NB4 (cell line): ENCODE results near the gene NUMB.

Experiments
- DNase-seq: peaks from one replicate; pipeline ENCODE4 v3.0.0; 2010; ENCODE audit warnings: low read depth
- H3K4me3 ChIP-seq: one replicate; pipeline ENCODE4 v1.5.1; 2011; ENCODE audit warnings: mild to moderate bottlenecking, low read depth, low read length, moderate library complexity
- MYC ChIP-seq: IDR thresholded peaks from 2 replicates; pipeline ENCODE4 v1.6.1; 2011; ENCODE audit warnings: low read depth, low read length
- POLR2A ChIP-seq: IDR thresholded peaks from 2 replicates; pipeline ENCODE4 v1.6.1; 2011; ENCODE audit warnings: mild to moderate bottlenecking; ENCODE audit not compliant: insufficient read length; ENCODE audit errors: extremely low read depth
- TF ChIP-seq, protein P1 (sequence below): IDR thresholded peaks from one replicate; pipeline ENCODE4 v1.5.1; 2012; ENCODE audit warnings: low read depth, low read length
- TF ChIP-seq, protein P2 (sequence below): IDR thresholded peaks from 2 replicates; pipeline ENCODE4 v1.6.1; 2011; ENCODE audit warnings: low read depth, low read length

Gene NUMB

DNA sequence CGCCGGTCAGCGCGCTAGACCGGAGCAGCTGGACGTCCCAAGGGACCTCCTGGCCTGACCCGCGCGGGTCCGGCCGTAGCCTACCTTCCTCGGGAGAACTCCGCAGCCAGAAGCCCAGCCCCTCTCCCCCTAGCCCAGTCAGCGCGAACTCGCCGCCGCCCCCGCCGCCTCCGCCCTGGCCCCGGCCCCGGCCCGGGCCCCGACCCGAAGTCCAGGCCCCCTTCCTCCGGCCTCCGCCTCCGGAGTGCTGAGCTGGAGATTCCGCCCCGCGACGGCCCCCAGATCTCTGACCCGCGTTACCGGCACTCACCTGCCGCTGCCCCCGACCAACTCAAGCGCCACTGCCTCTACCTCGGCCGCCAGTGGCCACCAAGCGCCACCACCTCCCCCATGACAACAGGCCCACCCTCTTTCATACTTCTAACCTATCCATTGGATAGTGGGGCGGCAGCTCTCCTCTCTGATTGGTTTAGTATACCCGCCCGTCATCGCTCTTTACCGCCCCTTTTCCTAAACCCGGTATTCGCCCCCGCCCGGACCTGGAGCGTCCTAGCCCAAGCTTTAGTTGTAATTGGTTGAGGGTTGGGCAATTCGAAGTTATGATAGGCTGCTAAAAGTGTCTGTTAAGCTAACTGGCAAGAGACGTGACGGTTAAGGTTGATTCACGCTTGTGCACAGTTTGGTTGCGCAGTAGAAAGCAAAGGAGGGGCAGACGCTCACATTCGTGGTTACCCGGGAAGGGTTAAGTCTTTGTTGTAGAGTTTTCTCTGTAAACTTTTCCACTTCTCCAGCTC lies at the start of gene NUMB:
TSS of gene NUMB (minus strand) at position 364 of the 794 bp plus-strand sequence. CDS start 102,795 bp downstream, outside the sequence.
- TF ChIP-seq, protein P1, sequence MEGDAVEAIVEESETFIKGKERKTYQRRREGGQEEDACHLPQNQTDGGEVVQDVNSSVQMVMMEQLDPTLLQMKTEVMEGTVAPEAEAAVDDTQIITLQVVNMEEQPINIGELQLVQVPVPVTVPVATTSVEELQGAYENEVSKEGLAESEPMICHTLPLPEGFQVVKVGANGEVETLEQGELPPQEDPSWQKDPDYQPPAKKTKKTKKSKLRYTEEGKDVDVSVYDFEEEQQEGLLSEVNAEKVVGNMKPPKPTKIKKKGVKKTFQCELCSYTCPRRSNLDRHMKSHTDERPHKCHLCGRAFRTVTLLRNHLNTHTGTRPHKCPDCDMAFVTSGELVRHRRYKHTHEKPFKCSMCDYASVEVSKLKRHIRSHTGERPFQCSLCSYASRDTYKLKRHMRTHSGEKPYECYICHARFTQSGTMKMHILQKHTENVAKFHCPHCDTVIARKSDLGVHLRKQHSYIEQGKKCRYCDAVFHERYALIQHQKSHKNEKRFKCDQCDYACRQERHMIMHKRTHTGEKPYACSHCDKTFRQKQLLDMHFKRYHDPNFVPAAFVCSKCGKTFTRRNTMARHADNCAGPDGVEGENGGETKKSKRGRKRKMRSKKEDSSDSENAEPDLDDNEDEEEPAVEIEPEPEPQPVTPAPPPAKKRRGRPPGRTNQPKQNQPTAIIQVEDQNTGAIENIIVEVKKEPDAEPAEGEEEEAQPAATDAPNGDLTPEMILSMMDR = no peak
- peak; percentile 83 for TF ChIP-seq POLR2A
- H3K4me3 ChIP-seq = peak within 1 kb of the TSS; percentile 75
- DNase-seq = peak; percentile 100

DNA sequence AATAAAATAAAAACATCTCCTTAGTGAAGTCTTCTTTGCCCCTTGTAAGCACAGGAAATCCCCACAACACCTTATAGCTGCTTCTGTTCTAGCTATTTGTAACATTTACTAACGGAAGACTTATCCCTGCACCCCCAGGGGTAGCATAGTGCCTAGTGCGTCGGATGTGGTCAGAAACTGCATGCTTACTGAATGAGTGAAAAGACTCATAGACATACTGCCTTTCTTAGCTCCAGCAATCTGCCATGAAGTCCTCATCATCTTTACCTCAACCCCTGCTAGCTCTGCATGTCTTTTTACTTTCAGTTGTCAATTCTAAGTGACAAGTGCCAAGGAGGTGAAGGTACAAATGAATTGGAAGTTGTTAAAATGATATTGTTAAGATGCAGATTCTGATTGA lies 45.3 kb upstream of the NUMB start:
- TF ChIP-seq, protein P1 = no peak
- no peak for TF ChIP-seq MYC
- TF ChIP-seq POLR2A = no peak
- TF ChIP-seq, protein P2, sequence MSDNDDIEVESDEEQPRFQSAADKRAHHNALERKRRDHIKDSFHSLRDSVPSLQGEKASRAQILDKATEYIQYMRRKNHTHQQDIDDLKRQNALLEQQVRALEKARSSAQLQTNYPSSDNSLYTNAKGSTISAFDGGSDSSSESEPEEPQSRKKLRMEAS = no peak
- no peak overlapping the region for H3K4me3 ChIP-seq
- no peak for DNase-seq

DNA sequence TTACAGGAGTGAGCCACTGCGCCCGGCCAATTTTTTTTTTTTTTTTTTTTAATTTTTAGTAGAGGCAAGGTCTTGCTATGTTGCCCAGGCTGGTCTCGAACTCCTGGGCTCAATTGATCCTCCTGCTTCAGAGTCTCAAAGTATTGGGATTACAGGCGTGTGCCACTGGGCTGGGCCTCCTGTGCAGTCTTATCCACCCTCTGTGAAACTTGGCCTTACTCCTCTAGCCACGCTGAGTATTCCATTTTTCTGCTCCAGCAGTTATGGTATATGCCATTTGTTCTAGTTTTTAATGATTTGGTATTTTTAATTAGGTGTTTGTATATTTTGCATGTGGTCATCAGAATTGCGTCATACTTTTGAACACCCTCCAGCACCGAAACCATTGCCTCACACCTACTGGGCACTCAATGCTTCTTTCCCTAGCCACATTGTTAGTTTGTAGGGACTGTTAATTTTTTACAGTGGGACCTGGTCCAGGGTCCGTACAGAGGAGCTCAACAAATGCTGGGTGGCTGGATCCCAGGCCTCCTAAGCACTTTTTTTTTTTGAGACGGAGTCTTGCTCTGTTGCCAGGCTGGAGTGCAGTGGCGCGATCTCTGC lies 43.8 kb upstream of the NUMB start:
- peak; percentile 23 for DNase-seq
- TF ChIP-seq POLR2A = no peak
- TF ChIP-seq, protein P1 = no peak
- no peak for TF ChIP-seq MYC
- TF ChIP-seq, protein P2 = no peak
- no peak overlapping the region for H3K4me3 ChIP-seq

DNA sequence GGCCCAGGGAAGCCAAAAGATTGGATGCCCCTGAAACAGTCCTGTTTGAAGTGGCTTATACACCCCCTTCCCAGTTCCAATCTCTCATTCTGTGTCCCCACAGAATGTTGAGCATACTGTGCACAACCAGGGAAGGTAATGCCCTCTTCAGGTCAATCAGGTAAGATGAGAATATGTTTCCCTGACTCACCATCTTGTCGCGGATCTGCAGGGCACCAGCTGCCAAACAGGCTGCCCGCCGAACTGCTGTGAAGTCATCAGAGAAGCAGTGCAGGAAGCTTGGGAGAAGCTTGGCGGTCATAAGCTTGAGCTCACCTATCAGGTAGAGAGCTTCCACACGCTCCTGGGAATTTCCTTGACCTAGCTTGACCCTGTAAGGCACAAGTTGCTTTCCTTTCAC lies 42.0 kb upstream of the NUMB start:
- DNase-seq = no peak
- H3K4me3 ChIP-seq = no peak overlapping the region
- TF ChIP-seq, protein P1 = no peak
- TF ChIP-seq MYC = no peak
- no peak for TF ChIP-seq POLR2A
- TF ChIP-seq, protein P2 = no peak

DNA sequence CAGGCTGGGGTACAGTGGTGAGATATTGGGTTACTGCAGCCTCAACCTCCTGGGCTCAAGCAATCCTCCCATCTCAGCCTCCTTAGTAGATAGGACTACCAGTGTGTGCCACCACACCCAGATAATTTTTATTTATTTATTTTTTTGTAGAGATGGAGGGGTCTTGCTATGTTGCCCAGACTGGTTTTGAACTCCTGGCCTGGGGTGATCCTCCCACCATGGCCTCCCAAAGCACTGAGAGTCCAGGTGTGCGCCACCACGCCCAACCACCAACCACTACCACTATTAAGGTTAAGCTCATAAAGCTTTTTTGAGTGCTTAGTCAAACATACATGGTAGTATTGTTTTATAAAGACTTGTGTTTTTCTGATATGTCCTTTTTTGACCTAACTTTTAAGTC lies 36.2 kb upstream of the NUMB start:
- no peak for DNase-seq
- TF ChIP-seq, protein P1 = no peak
- no peak for TF ChIP-seq MYC
- TF ChIP-seq, protein P2 = no peak
- no peak overlapping the region for H3K4me3 ChIP-seq
